Fibroblast of skin of back (primary cell): ENCODE results near the gene CABLES2.

Experiments used
- DNase-seq: peaks from one replicate; pipeline ENCODE4 v3.0.0-alpha.2; 2013

CABLES2 gene

DNA sequence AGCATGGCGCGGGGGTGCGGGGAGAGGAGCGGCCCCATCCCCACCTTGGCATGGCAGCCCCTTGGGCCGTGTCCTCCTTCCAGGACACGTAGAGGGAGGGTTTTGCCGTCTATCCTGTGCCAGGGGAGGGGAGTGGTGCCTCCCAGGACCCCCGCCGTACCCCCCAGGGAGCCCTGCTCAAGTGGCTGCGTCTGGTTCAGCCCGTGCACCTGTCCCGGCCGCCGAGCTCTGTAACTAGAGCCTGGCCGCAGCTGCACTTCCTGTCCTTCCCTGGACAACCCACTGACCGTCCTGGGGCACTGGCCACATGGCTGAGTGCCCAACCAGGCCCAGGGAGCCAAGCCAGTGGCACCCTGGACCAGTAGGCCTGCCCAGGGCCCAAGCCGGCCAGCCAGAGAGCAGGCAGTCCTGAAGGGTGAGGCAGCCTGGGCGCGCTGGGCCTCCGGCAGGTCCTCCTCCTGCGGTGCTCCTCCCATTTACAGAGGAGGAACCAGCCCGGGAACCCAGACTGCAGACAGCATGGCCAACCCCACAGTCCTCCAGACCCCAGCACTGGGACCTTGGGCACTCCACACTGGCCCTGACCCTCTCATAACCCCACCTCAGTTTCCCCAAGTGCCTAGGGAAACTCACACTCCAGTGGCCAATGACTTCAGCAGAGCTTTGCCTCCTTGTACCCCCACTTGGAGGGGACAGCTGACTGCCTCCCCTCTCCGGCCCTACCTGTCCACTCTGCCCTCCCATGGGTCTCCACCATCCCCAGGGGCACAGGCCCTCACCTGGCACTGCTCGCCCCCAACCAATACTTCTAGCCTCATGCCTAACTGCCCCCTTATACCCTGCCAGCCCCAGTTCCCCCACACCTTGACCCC is 48.7 kb downstream of the CABLES2 start:
- no peak for DNase-seq

DNA sequence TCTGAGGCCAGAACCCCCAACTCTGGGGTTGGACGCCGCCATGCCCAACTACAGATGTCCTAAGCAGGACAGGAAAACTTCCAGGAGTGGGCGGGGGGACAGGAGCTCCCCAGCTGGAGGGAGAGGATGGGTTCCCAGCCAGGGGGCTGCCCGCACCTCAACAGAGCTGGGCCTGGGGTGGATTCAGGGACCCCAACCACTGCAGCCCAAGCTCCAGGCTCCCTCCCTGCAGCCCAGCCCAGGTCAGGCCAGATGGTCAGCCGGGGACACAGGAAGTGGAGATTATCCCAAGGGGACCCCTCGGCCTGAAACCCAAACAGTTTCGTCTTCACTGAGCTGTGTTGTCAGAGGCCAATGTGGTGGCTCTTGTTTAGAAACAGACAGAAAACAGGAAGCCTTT is 49.4 kb downstream of the CABLES2 start:
- no peak for DNase-seq

DNA sequence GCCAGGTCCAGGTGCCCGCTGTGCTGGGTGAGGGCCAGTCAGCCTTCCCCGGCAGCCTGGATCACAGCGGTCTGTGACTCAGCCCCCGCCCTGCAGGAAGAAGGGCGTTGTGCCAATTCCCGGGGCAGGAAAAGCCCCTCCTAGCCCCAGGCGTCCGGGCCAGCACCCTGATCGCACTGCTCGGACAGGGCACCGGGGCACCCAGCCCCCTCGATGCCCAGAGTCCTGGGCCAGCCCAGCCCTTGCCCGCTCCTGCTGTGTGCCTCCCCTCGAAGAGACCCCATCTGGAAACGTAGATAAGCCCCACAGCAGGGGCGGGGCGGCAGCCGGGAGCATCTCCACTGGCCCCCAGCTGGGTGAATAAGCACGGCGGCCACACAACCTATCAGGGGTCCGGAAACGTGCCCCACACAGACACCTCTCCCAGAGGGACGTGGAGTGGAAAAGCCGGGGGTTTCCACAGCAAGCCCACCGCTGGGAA is 49.9 kb downstream of the CABLES2 start:
- DNase-seq, result peak; percentile 83

GRCh38 chr20:62356589-62357186 is 50.4 kb downstream of the CABLES2 start:
- no peak for DNase-seq

- peak; percentile 91 for DNase-seq
These were observed 51.1 kb downstream of the CABLES2 start for GRCh38 chr20:62355878-62356588.

DNA sequence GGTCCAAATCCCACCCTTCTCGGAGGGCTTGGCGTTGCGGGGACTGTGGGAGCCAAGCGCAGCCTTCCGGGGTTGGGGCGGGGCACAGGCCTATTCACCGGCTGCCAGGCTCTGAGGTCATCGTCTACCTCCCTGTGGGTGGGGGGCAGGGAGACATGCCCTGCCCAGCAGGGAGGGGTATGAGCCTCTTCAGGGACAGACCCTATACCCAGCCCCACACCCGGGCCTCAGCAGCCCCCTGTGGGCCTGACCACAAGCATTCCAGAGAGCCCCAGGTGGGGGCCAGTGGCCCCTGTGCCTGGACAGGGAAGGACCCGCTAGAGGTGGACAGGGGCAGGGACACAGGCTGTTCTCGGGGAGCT is 51.6 kb downstream of the CABLES2 start:
- peak; percentile 72 for DNase-seq

DNA sequence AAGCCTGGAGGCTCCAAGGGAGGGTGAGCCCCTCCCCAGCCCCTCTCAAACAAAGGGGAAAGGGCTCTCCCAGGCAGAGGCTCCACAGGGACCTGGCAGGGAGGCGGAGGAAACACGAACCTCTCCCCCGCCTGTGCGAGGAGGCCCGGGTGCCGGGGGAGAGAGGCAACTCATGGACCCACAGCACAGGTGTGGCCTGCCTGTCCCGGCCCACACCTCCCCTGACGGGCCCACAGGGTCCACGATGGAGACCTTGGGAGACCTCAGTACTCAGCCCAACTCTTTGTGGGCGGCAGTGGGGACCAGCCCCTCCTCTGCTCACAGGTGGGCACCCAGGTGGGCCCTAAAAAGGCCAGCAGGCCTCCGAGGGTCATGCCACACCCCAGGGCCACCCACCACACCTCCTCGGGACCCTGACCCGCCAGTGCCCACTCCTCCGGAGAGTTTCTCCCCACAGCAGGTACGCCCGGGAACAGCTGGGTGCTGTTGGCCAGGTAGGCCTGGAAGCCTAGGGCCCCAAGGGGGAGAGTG is 52.2 kb downstream of the CABLES2 start:
- DNase-seq, result no peak

GRCh38 chr20:62354031-62354808 is 52.9 kb downstream of the CABLES2 start:
- DNase-seq, result no peak

- no peak for DNase-seq
These were observed 53.6 kb downstream of the CABLES2 start for GRCh38 chr20:62353289-62354030.

GRCh38 chr20:62352402-62353288 is 54.4 kb downstream of the CABLES2 start:
- no peak for DNase-seq

- no peak for DNase-seq
These were observed 55.4 kb downstream of the CABLES2 start for GRCh38 chr20:62351469-62352401.

DNA sequence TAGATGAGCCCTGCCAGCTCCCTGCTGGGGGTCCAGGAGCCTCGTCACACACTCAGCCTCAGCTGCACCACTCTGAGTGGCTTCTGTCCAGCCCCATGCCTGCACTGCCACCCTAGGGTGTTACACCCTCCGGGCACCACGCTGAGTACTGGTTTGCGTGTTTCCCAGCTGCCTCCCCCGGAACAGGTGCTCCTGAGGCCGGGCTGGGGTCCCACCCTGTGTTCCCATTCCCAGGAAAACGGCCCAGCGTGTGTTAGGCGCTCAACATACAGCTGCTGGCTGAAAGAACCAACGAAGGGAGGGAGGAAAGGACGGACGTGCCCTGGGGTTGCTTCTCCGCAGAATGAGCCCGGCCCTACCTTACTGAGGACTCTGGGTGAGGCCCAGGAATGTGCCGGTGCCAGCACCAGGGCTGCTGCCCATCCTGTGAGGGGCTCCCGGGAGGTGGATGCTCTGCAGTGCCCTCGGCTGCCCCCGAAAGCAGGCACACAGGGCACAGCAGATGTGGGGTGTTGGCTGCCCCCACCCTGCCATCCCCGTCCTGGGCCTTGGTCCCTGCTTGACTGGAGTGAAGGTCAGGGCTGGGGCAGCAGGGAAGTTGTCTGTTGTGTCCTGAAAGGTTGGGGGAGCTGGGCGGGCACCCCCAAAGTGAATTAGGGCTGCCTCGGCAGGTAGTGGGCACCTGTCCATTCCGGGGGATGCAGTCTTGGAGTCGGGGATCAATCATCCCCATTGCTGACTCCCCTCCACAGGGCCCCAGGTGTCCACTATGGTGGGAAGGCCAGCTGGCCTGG is 56.3 kb downstream of the CABLES2 start:
- DNase-seq, result no peak

GRCh38 chr20:62350098-62350628 is 56.9 kb downstream of the CABLES2 start:
- no peak for DNase-seq

DNA sequence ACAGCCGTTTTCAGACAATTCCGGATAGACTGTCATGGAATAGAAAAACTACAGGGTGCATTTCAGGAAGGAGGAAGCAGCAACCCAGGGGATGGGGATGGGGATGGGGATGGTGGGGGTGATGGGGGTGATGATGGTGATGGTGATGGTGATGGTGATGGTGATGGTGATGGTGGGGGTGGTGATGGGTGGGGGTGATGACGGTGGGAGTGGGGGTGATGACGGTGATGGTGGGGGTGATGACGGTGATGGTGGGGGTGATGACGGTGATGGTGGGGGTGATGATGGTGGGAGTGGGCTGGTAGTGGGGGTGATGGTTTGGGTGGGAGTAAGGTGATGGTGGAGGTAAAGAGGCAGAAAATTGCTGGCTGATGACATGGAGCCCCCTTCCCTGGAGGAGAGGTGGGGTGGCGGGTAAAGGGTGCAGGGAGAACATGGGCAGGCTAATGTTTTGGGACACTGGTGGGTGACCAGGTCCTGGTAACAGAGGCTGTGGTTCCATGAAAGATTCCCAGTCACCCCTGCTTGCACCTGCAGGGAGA is 57.5 kb downstream of the CABLES2 start:
- no peak for DNase-seq

GRCh38 chr20:62348604-62349003 is 58.5 kb downstream of the CABLES2 start:
- DNase-seq, result no peak

DNA sequence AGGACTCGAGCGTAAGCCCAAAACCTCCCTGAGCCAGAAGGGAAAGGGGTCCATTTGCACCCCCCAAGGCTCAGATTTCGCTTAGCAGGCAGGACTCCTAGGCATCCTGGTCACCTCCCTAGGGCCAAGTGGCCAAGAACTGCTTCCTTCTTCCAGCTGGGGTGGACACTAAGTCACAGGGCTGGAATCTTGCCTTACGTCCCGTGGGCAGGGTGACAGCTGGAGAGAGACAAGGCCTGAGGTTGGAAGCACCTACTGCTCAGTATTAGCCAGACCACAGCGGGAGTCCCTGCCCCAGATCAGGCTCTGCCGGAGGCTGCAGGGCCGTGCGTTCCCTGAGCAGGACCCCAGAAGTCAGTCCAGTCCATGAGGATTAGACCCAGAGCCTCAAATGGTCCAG is 59.6 kb downstream of the CABLES2 start:
- no peak for DNase-seq

GRCh38 chr20:62347151-62347404 is 60.0 kb downstream of the CABLES2 start:
- no peak for DNase-seq
